PC-3 (cell line): ENCODE results near the gene HAO2.
"Not testable (repeated sequence)": the region's sequence is repeated elsewhere in the genome, so short reads cannot be mapped to it uniquely, and the experiment has no call there.

Experiments used
- CTCF ChIP-seq: fragments of 300-600 bp; sonication (generic); conservative IDR thresholded peaks from 2 replicates; pipeline ENCODE4 v1.5.1; 2017; ENCODE audit warnings: antibody characterized with exemption, low read depth, mild to moderate bottlenecking, low read length
- EZH2 ChIP-seq: fragments of 300-600 bp; sonication (generic); IDR thresholded peaks from one replicate; pipeline ENCODE4 v1.6.1; 2017; ENCODE audit warnings: antibody characterized with exemption, mild to moderate bottlenecking, low read length; ENCODE audit not compliant: unreplicated experiment
- EZH2phosphoT487 ChIP-seq: fragments of 300-600 bp; sonication (generic); IDR thresholded peaks from 2 replicates; pipeline ENCODE4 v1.6.1; 2018; ENCODE audit warnings: mild to moderate bottlenecking, antibody characterized with exemption, low read length, borderline replicate concordance

GRCh38 chr1:119333897-119334250 is 34.7 kb upstream of the HAO2 start:
- not testable (repeated sequence) for TF ChIP-seq CTCF, EZH2, EZH2phosphoT487
